Mesenchymal stem cell (in vitro differentiated cells and primary cell): ENCODE data around the gene SH2D7.

Experiments used
- DNase-seq: peaks from one replicate; pipeline ENCODE4 v3.0.0-alpha.2; 2013
- H2AFZ ChIP-seq: one replicate; pipeline ENCODE4 v1.6.1; 2013; ENCODE audit warnings: low read depth, mild to moderate bottlenecking, control low read depth, inconsistent platforms, low read length, moderate library complexity
- H2AK5ac ChIP-seq: 2 replicates; pipeline ENCODE4 v1.6.1; 2013; ENCODE audit warnings: low read length, moderate library complexity, mild to moderate bottlenecking, inconsistent platforms; ENCODE audit not compliant: severe bottlenecking
- H2BK120ac ChIP-seq: one replicate; pipeline ENCODE4 v1.6.1; 2013; ENCODE audit warnings: low read depth, mild to moderate bottlenecking, inconsistent platforms, low read length, moderate library complexity
- H2BK12ac ChIP-seq, 2 experiments: one replicate each; pipeline ENCODE4 v1.6.1; 2013; ENCODE audit warnings: inconsistent platforms in 2 of 2, low read length in 2 of 2, mild to moderate bottlenecking in 2 of 2, moderate library complexity in 2 of 2, control low read depth in 1 of 2
- H2BK15ac ChIP-seq: one replicate; pipeline ENCODE4 v1.6.1; 2013; ENCODE audit warnings: mild to moderate bottlenecking, low read depth, inconsistent platforms; ENCODE audit not compliant: poor library complexity, severe bottlenecking
- H2BK5ac ChIP-seq: 2 replicates; pipeline ENCODE4 v1.6.1; 2013; ENCODE audit warnings: low read depth, mild to moderate bottlenecking, low read length, control low read depth, inconsistent platforms; ENCODE audit not compliant: poor library complexity, severe bottlenecking
- H3K14ac ChIP-seq, 2 experiments: one replicate each; pipeline ENCODE4 v1.6.1; 2013; ENCODE audit warnings: inconsistent platforms in 2 of 2, low read length in 2 of 2, control low read depth in 1 of 2, mild to moderate bottlenecking in 1 of 2, moderate library complexity in 1 of 2
- H3K18ac ChIP-seq, 2 experiments: one replicate each; pipeline ENCODE4 v1.6.1; 2013; ENCODE audit warnings: inconsistent platforms in 2 of 2, low read length in 2 of 2, control low read depth in 1 of 2, low read depth in 1 of 2, mild to moderate bottlenecking in 1 of 2
- H3K23ac ChIP-seq, 2 experiments: one replicate each; pipeline ENCODE4 v1.6.1; 2013; ENCODE audit warnings: inconsistent platforms in 2 of 2, low read length in 2 of 2, mild to moderate bottlenecking in 2 of 2, moderate library complexity in 2 of 2, control low read depth in 1 of 2
- H3K27ac ChIP-seq: 2 replicates; pipeline ENCODE4 v1.5.1; 2013; ENCODE audit warnings: mild to moderate bottlenecking, moderate library complexity, low read length, control low read depth, inconsistent platforms; ENCODE audit not compliant: poor library complexity, severe bottlenecking
- H3K27me3 ChIP-seq, 2 experiments: 2 replicates each; pipeline versions ENCODE4 v1.6.1 to v1.7.0; 2013; ENCODE audit warnings: low read length in 2 of 2, mild to moderate bottlenecking in 2 of 2, moderate library complexity in 2 of 2, control low read depth in 1 of 2, inconsistent platforms in 1 of 2; ENCODE audit not compliant: control insufficient read depth in 1 of 2, insufficient read depth in 1 of 2
- H3K36me3 ChIP-seq, 2 experiments: 2 replicates each; pipeline versions ENCODE4 v1.6.1 to v1.7.0; 2013; ENCODE audit warnings: low read length in 2 of 2, control low read depth in 1 of 2, inconsistent platforms in 1 of 2, low read depth in 1 of 2, mild to moderate bottlenecking in 1 of 2; ENCODE audit not compliant: insufficient read depth in 2 of 2, control insufficient read depth in 1 of 2
- H3K4ac ChIP-seq, 2 experiments: one replicate each; pipeline ENCODE4 v1.6.1; 2013; ENCODE audit warnings: inconsistent platforms in 2 of 2, low read length in 2 of 2, mild to moderate bottlenecking in 2 of 2, moderate library complexity in 2 of 2, control low read depth in 1 of 2, low read depth in 1 of 2
- H3K4me1 ChIP-seq: 2 replicates; pipeline ENCODE4 v1.6.1; 2013; ENCODE audit warnings: low read depth, low read length, control low read depth; ENCODE audit not compliant: control insufficient read depth, insufficient read depth
- H3K4me2 ChIP-seq: 2 replicates; pipeline ENCODE4 v1.6.1; 2013; ENCODE audit warnings: low read length, mild to moderate bottlenecking, inconsistent platforms; ENCODE audit not compliant: poor library complexity, severe bottlenecking
- H3K4me3 ChIP-seq, 2 experiments: 2 replicates each; pipeline versions ENCODE4 v1.5.1 to v1.7.0; 2013; ENCODE audit warnings: low read length in 2 of 2, mild to moderate bottlenecking in 2 of 2, control low read depth in 1 of 2, low read depth in 1 of 2; ENCODE audit not compliant: insufficient read depth in 1 of 2
- H3K79me1 ChIP-seq: replicated peaks from 2 replicates; pipeline ENCODE4 v1.6.1; 2013; ENCODE audit warnings: mild to moderate bottlenecking, control low read depth, low read length, inconsistent platforms; ENCODE audit not compliant: poor library complexity, severe bottlenecking
- H3K9ac ChIP-seq: 2 replicates; pipeline ENCODE4 v1.7.0; 2013; ENCODE audit warnings: mild to moderate bottlenecking, low read length, moderate library complexity
- H3K9me3 ChIP-seq: 2 replicates; pipeline ENCODE4 v1.7.0; 2013; ENCODE audit warnings: mild to moderate bottlenecking, low read length; ENCODE audit not compliant: control insufficient read depth
- H4K8ac ChIP-seq: one replicate; pipeline ENCODE4 v1.6.1; 2013; ENCODE audit warnings: inconsistent platforms, mild to moderate bottlenecking, low read length, moderate library complexity
- H4K91ac ChIP-seq: one replicate; pipeline ENCODE4 v1.6.1; 2013; ENCODE audit warnings: mild to moderate bottlenecking, low read length, inconsistent platforms
- WGBS: methylation state at CpG from one replicate; pipeline ENCODE4 v1.1.7; 2013; ENCODE audit warnings: mixed read lengths; 5-methylcytosine and 5-hydroxymethylcytosine counted together

The SH2D7 gene

DNA sequence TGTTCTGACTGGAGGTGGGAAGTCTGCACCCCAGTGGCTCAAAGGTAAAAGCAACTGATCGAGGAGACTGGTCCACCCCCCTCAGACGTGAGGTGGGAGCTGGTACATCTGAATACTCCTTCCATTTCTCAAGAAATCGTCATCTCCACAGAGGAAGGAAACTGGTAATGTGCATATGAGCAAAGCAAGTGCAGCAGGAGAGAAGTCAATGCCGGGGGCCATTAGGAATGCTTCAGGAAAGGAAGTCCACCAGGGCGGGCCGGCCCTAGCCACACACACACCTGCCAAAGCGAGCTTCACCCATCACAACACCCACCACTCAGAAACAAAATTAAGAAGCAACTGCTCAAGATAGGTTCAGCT, 23.3 kb upstream of the SH2D7 start:
- peak overlapping the region; percentile 57 to 99 for H2BK12ac ChIP-seq
- H3K9me3 ChIP-seq, result no peaks in the 10 kb centered on the region
- 84% methylated on average over 5 of the region's 7 CpGs for WGBS
- H3K4ac ChIP-seq, result peak overlapping the region; percentile 13 to 76
- peak overlapping the region in 1 of 2 experiments; percentile 52 for H3K4me3 ChIP-seq
- H2BK5ac ChIP-seq, result peak overlapping the region; percentile 53
- peak overlapping the region; percentile 79 for H2AK5ac ChIP-seq
- peaks cover 28% of the 10 kb centered on the region for H3K4me1 ChIP-seq
- H3K36me3 ChIP-seq, result no peaks in the 10 kb centered on the region
- H4K91ac ChIP-seq, result no peak overlapping the region
- H2BK15ac ChIP-seq, result peak overlapping the region; percentile 9
- peak overlapping the region; percentile 93 for H3K9ac ChIP-seq
- peak overlapping the region; percentile 84 for H2BK120ac ChIP-seq
- H3K4me2 ChIP-seq, result peak overlapping the region; percentile 30
- H2AFZ ChIP-seq, result no peak overlapping the region
- H3K23ac ChIP-seq, result no peak overlapping the region
- no peaks in the 10 kb centered on the region for H3K79me1 ChIP-seq
- no peak for DNase-seq
- H3K14ac ChIP-seq, result no peak overlapping the region
- no peak overlapping the region for H4K8ac ChIP-seq
- H3K27ac ChIP-seq, result peak overlapping the region; percentile 74
- no peaks in the 10 kb centered on the region for H3K27me3 ChIP-seq
- H3K18ac ChIP-seq, result peak overlapping the region; percentile 69 to 92

DNA sequence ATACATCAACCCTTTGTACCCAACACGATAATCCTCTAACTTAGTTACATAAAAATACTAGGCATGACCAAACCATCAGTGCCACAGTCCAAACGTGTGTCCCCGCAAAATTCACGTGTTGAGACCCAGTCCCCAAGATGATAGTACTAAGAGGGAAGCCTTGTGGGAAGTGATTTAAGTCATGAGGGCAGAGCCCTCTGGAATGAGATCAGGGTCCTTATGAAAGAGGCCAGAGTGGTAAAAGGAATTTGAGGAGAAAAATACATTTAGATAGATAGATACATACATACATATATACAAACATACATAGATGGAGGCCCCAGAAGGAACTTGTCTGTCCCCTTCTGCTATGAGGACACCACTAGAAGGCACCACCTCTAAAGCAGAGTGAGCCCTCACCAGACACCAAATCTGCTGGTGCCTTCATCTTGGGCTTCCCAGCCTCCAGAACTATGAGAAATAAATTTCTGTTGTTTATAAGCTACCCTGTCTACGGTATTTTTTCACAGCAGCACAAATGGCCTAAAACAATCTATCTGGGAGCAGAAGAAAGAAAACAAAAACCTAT, 22.8 kb upstream of the SH2D7 start:
- no peaks in the 10 kb centered on the region for H3K79me1 ChIP-seq
- H2AFZ ChIP-seq, result no peak overlapping the region
- no peak overlapping the region for H3K4me3 ChIP-seq
- H2AK5ac ChIP-seq, result peak overlapping the region; percentile 85
- 93% methylated on average over 5 of the region's 5 CpGs for WGBS
- no peak overlapping the region for H3K4me2 ChIP-seq
- no peak overlapping the region for H2BK15ac ChIP-seq
- peaks cover 28% of the 10 kb centered on the region for H3K4me1 ChIP-seq
- peak overlapping the region; percentile 39 for H2BK5ac ChIP-seq
- peak overlapping the region; percentile 71 to 92 for H3K18ac ChIP-seq
- H3K36me3 ChIP-seq, result peaks cover 0 to 1% of the 10 kb centered on the region in 2 experiments
- peak overlapping the region in 1 of 2 experiments; percentile 24 for H2BK12ac ChIP-seq
- H4K8ac ChIP-seq, result no peak overlapping the region
- peak overlapping the region; percentile 93 for H3K9ac ChIP-seq
- H3K23ac ChIP-seq, result no peak overlapping the region
- peak overlapping the region in 1 of 2 experiments; percentile 40 for H3K4ac ChIP-seq
- DNase-seq, result peak; percentile 21
- H3K14ac ChIP-seq, result no peak overlapping the region
- no peak overlapping the region for H4K91ac ChIP-seq
- H2BK120ac ChIP-seq, result no peak overlapping the region
- H3K27me3 ChIP-seq, result no peaks in the 10 kb centered on the region
- no peaks in the 10 kb centered on the region for H3K9me3 ChIP-seq
- H3K27ac ChIP-seq, result peak overlapping the region; percentile 74

- Histone ChIP-seq H4K91ac (peak overlapping the region; percentile 73), H3K27me3 (no peaks in the 10 kb centered on the region), H3K4me2 (no peak overlapping the region), H2AK5ac (peak overlapping the region; percentile 94), H3K4me1 (peaks cover 28% of the 10 kb centered on the region), H2AFZ (no peak overlapping the region), H3K9ac (no peak overlapping the region), H3K4me3 (no peak overlapping the region), H3K79me1 (no peaks in the 10 kb centered on the region), H3K9me3 (no peaks in the 10 kb centered on the region), H4K8ac (peak overlapping the region; percentile 27), H3K18ac (peak overlapping the region; percentile 71 to 88), H3K23ac (no peak overlapping the region), H2BK12ac (peak overlapping the region; percentile 29 to 59), H3K27ac (peak overlapping the region; percentile 74), H3K36me3 (peaks cover 0 to 5% of the 10 kb centered on the region in 2 experiments), H3K4ac (peak overlapping the region in 1 of 2 experiments; percentile 40), H2BK15ac (peak overlapping the region; percentile 77), H3K14ac (peak overlapping the region in 1 of 2 experiments; percentile 79), H2BK120ac (no peak overlapping the region), H2BK5ac (no peak overlapping the region)
- WGBS, result 70% methylated on average over 4 of the region's 4 CpGs
- peak; percentile 32 for DNase-seq
These were observed 22.2 kb upstream of the SH2D7 start for GRCh38 chr15:78070049-78070700.

GRCh38 chr15:78071383-78071782, 21.0 kb upstream of the SH2D7 start:
- Histone ChIP-seq H2BK120ac (no peak overlapping the region), H3K79me1 (no peaks in the 10 kb centered on the region), H3K9me3 (no peaks in the 10 kb centered on the region), H2BK12ac (peak overlapping the region; percentile 25 to 44), H3K4me3 (peak overlapping the region in 1 of 2 experiments; percentile 35), H3K4ac (peak overlapping the region; percentile 4 to 35), H3K18ac (no peak overlapping the region), H3K14ac (no peak overlapping the region), H3K27ac (peak overlapping the region; percentile 80), H4K8ac (no peak overlapping the region), H2BK15ac (no peak overlapping the region), H3K23ac (no peak overlapping the region), H2AFZ (no peak overlapping the region), H3K4me2 (no peak overlapping the region), H2BK5ac (no peak overlapping the region), H4K91ac (peak overlapping the region; percentile 18), H3K4me1 (peaks cover 21% of the 10 kb centered on the region), H3K36me3 (peaks cover 0 to 5% of the 10 kb centered on the region in 2 experiments), H3K27me3 (no peaks in the 10 kb centered on the region), H3K9ac (peak overlapping the region; percentile 83), H2AK5ac (peak overlapping the region; percentile 47)
- DNase-seq, result no peak
- 77% methylated on average over 2 of the region's 2 CpGs for WGBS
